HUES64 (cell line): ENCODE results near the gene TRAF4.

Source experiments
- H3K27ac ChIP-seq: 2 replicates; pipeline ENCODE4 v1.7.0; 2013; ENCODE audit warnings: low read depth, low read length, inconsistent platforms
- H3K27me3 ChIP-seq: 2 replicates; pipeline ENCODE4 v1.6.1; 2013; ENCODE audit warnings: mild to moderate bottlenecking, low read length; ENCODE audit not compliant: insufficient read depth
- H3K36me3 ChIP-seq: 2 replicates; pipeline ENCODE4 v1.6.1; 2013; ENCODE audit warnings: mild to moderate bottlenecking, low read length; ENCODE audit not compliant: insufficient read depth
- H3K4me1 ChIP-seq: 2 replicates; pipeline ENCODE4 v1.6.1; 2013; ENCODE audit warnings: mild to moderate bottlenecking, low read length, moderate library complexity; ENCODE audit not compliant: insufficient read depth
- H3K4me3 ChIP-seq: 2 replicates; pipeline ENCODE4 v1.5.1; 2013; ENCODE audit warnings: mild to moderate bottlenecking, low read length, moderate library complexity
- H3K9ac ChIP-seq: 2 replicates; pipeline ENCODE4 v1.6.1; 2013; ENCODE audit warnings: mild to moderate bottlenecking, low read depth, low read length
- H3K9me3 ChIP-seq: 2 replicates; pipeline ENCODE4 v1.6.1; 2013; ENCODE audit warnings: low read depth, low read length; ENCODE audit not compliant: insufficient read depth
- WGBS: fragments of 150-250, 120-280 bp; methylation state at CpG from one replicate; pipeline ENCODE4 v1.1.7; 2013; ENCODE audit warnings: missing lambda C conversion rate; 5-methylcytosine and 5-hydroxymethylcytosine counted together

Gene TRAF4

GRCh38 chr17:28745786-28746411 lies 2.1 kb downstream of the TRAF4 start:
- Histone ChIP-seq H3K36me3 (peaks cover 51% of the 10 kb centered on the region), H3K9me3 (no peaks in the 10 kb centered on the region), H3K4me3 (peak overlapping the region; percentile 87), H3K27me3 (no peaks in the 10 kb centered on the region), H3K9ac (peak overlapping the region; percentile 96), H3K27ac (peak overlapping the region; percentile 100), H3K4me1 (peaks cover 14% of the 10 kb centered on the region; the same call in 1 of the 2 replicates)
- WGBS, result 74% methylated on average over 4 of the region's 4 CpGs

- WGBS, result 72% methylated on average over 5 of the region's 5 CpGs
Measured at GRCh38 chr17:28746611-28747050, 2.8 kb downstream of the TRAF4 start.

GRCh38 chr17:28747051-28747691 lies 3.4 kb downstream of the TRAF4 start:
- H3K4me3 ChIP-seq, result 0 out of 2 replicates have a peak overlapping the region, but pooled peaks have one; percentile 87
- 88% methylated on average over 6 of the region's 7 CpGs for WGBS
- H3K27me3 ChIP-seq, result no peaks in the 10 kb centered on the region
- peaks cover 14% of the 10 kb centered on the region; the same call in 1 of the 2 replicates for H3K4me1 ChIP-seq
- peak overlapping the region; percentile 100 for H3K27ac ChIP-seq
- peaks cover 61% of the 10 kb centered on the region for H3K36me3 ChIP-seq
- no peaks in the 10 kb centered on the region for H3K9me3 ChIP-seq
- peak overlapping the region; percentile 64 for H3K9ac ChIP-seq

More at GRCh38 chr17:28746611-28747050, 2.8 kb downstream of the TRAF4 start:
- Histone ChIP-seq H3K27me3 (no peaks in the 10 kb centered on the region), H3K4me1 (peaks cover 14% of the 10 kb centered on the region; the same call in 1 of the 2 replicates), H3K36me3 (peaks cover 55% of the 10 kb centered on the region), H3K27ac (peak overlapping the region; percentile 100), H3K9ac (peak overlapping the region; percentile 64), H3K4me3 (peak overlapping the region; percentile 87), H3K9me3 (no peaks in the 10 kb centered on the region)

GRCh38 chr17:28747801-28748750 lies 4.3 kb downstream of the TRAF4 start:
- H3K9ac ChIP-seq, result no peak overlapping the region
- H3K9me3 ChIP-seq, result no peaks in the 10 kb centered on the region
- 94% methylated on average over 18 of the region's 18 CpGs for WGBS

GRCh38 chr17:28748852-28749515 lies 5.2 kb downstream of the TRAF4 start:
- WGBS, result 93% methylated on average over 18 of the region's 18 CpGs
- peaks cover 63% of the 10 kb centered on the region for H3K36me3 ChIP-seq
- H3K9me3 ChIP-seq, result no peaks in the 10 kb centered on the region
- H3K27ac ChIP-seq, result peak overlapping the region; percentile 50; the same call in 1 of the 2 replicates
- H3K4me3 ChIP-seq, result no peak overlapping the region
- no peaks in the 10 kb centered on the region for H3K27me3 ChIP-seq
- peaks cover 14% of the 10 kb centered on the region; the same call in 1 of the 2 replicates for H3K4me1 ChIP-seq
- H3K9ac ChIP-seq, result no peak overlapping the region

More at GRCh38 chr17:28747801-28748750, 4.3 kb downstream of the TRAF4 start:
- Histone ChIP-seq H3K4me3 (no peak overlapping the region), H3K36me3 (peaks cover 63% of the 10 kb centered on the region), H3K27ac (peak overlapping the region; percentile 100), H3K27me3 (no peaks in the 10 kb centered on the region), H3K4me1 (peaks cover 14% of the 10 kb centered on the region; the same call in 1 of the 2 replicates)

GRCh38 chr17:28749516-28750177 lies 5.8 kb downstream of the TRAF4 start:
- H3K27ac ChIP-seq, result peak overlapping the region; percentile 50; the same call in 1 of the 2 replicates

GRCh38 chr17:28750178-28751047 lies 6.6 kb downstream of the TRAF4 start:
- WGBS, result 58% methylated on average over 20 of the region's 20 CpGs
- Histone ChIP-seq H3K36me3 (peaks cover 63% of the 10 kb centered on the region), H3K27ac (peak overlapping the region; percentile 4; the same call in 1 of the 2 replicates)

More at GRCh38 chr17:28749516-28750177, 5.8 kb downstream of the TRAF4 start:
- WGBS, result 71% methylated on average over 11 of the region's 11 CpGs
- Histone ChIP-seq H3K9ac (no peak overlapping the region), H3K4me1 (peaks cover 14% of the 10 kb centered on the region; the same call in 1 of the 2 replicates), H3K4me3 (no peak overlapping the region), H3K27me3 (no peaks in the 10 kb centered on the region), H3K9me3 (no peaks in the 10 kb centered on the region), H3K36me3 (peaks cover 63% of the 10 kb centered on the region)

GRCh38 chr17:28751600-28752366 lies 8.0 kb downstream of the TRAF4 start:
- H3K4me3 ChIP-seq, result no peak overlapping the region
- 95% methylated on average over 9 of the region's 10 CpGs for WGBS
- H3K27ac ChIP-seq, result no peak overlapping the region
- no peak overlapping the region for H3K9ac ChIP-seq
- H3K4me1 ChIP-seq, result peaks cover 1% of the 10 kb centered on the region; the same call in 1 of the 2 replicates
- H3K36me3 ChIP-seq, result peaks cover 55% of the 10 kb centered on the region
- H3K9me3 ChIP-seq, result no peaks in the 10 kb centered on the region
- no peaks in the 10 kb centered on the region for H3K27me3 ChIP-seq

More at GRCh38 chr17:28750178-28751047, 6.6 kb downstream of the TRAF4 start:
- H3K4me1 ChIP-seq, result peaks cover 14% of the 10 kb centered on the region; the same call in 1 of the 2 replicates
- H3K9ac ChIP-seq, result no peak overlapping the region
- no peaks in the 10 kb centered on the region for H3K27me3 ChIP-seq
- H3K9me3 ChIP-seq, result no peaks in the 10 kb centered on the region
- H3K4me3 ChIP-seq, result no peak overlapping the region

GRCh38 chr17:28755486-28755885 lies 11.7 kb downstream of the TRAF4 start:
- peaks cover 52% of the 10 kb centered on the region for H3K36me3 ChIP-seq

More at GRCh38 chr17:28755486-28755885, 11.7 kb downstream of the TRAF4 start:
- H3K4me1 ChIP-seq, result peaks cover 11% of the 10 kb centered on the region
- H3K9ac ChIP-seq, result no peak overlapping the region; the same call in 1 of the 2 replicates
- no peak overlapping the region for H3K4me3 ChIP-seq
- no peak overlapping the region for H3K27ac ChIP-seq
- H3K27me3 ChIP-seq, result no peaks in the 10 kb centered on the region
- 98% methylated on average over 6 of the region's 7 CpGs for WGBS
- no peaks in the 10 kb centered on the region for H3K9me3 ChIP-seq
